Adrenal gland (tissue), 12 donors: ENCODE measurements around the gene NDOR1. TPM values are rescaled to one million over a fixed set of nuclear protein-coding genes. Genes with fewer than 3 reads are reported as not detected.
A peak's percentile ranks its signal among the peaks of the same experiment; 100 is the strongest.

Experiments used
- DNase-seq, 7 donors: peaks; one replicate each; pipeline ENCODE4 v3.0.0-alpha.2; 2019 to 2020
- H3K27ac ChIP-seq, 5 donors: fragments of 200-600 bp; sonication (generic) in 4 of 5; 1 replicate in 3 of 5; 2 replicates in 2 of 5; pipeline versions ENCODE4 v1.5.1 to v1.8.0; 2016 to 2020; ENCODE audit warnings: mild to moderate bottlenecking in 1 of 5
- H3K27me3 ChIP-seq: fragments of 200-600 bp; 2 replicates; pipeline ENCODE4 v1.8.0; 2021
- H3K36me3 ChIP-seq, 2 donors: fragments of 200-600 bp; replicated peaks in 1 of 2; 1 replicate in 1 of 2; 2 replicates in 1 of 2; pipeline versions ENCODE4 v1.5.1 to v1.8.0; 2018 to 2022
- H3K4me1 ChIP-seq, 2 donors: fragments of 200-600 bp; replicated peaks in 1 of 2; 1 replicate in 1 of 2; 2 replicates in 1 of 2; pipeline versions ENCODE4 v1.5.1 to v1.8.0; 2018 to 2021
- H3K4me3 ChIP-seq, 4 donors: fragments of 200-600 bp; sonication (generic) in 3 of 4; one replicate each; pipeline ENCODE4 v1.5.1; 2016 to 2018
- H3K9me3 ChIP-seq, 3 donors: fragments of 200-600 bp; sonication (generic) in 1 of 3; replicated peaks in 1 of 3; 1 replicate in 2 of 3; 2 replicates in 1 of 3; pipeline versions ENCODE4 v1.5.1 to v1.8.0; 2016 to 2021
- CTCF ChIP-seq, 6 experiments: fragments of 450-650 bp in 4 of 6; fragments of 200-600 bp in 2 of 6; sonication (generic) in 1 of 6; IDR thresholded peaks; 1 replicate in 5 of 6; 2 replicates in 1 of 6; pipeline versions ENCODE4 v1.5.1 to v1.8.0; 2016 to 2021; ENCODE audit warnings: antibody characterized with exemption in 6 of 6, mild to moderate bottlenecking in 2 of 6, moderate library complexity in 1 of 6
- POLR2A ChIP-seq, 2 donors: fragments of 450-650 bp; IDR thresholded peaks; one replicate each; pipeline ENCODE4 v1.6.1; 2017; ENCODE audit warnings: antibody characterized with exemption in 2 of 2, mild to moderate bottlenecking in 2 of 2, moderate library complexity in 1 of 2
- WGBS, 4 donors: extraction: QIAGEN DNeasy Blood & Tissue Kit in 2 of 4; methylation state at CpG; one replicate each; pipeline versions ENCODE4 v1.1.5 to v1.1.7; 2013 to 2017; 5-methylcytosine and 5-hydroxymethylcytosine counted together
- intact Hi-C, 2 donors: fragments of 100-400 bp; cut with DNase I; formaldehyde crosslinking; loops; one replicate each; pipeline versions ENCODE4 v1.14.1 to v1.15.0; 2022 to 2023
- polyA plus RNA-seq, 3 donors: library from polyadenylated mRNA; stranded (reverse); fragments of 200-250 nt in 2 of 3; fragments of 350-450 nt in 1 of 3; fragmentation: Illumina TruSeq in 1 of 3; extraction: RNeasy Lipid Tissue Mini Kit (QIAGEN cat#74804) in 1 of 3; gene quantifications; one replicate each; pipeline ENCODE4 v1.2.3, GENCODE V29; 2013 to 2014
- total RNA-seq, 9 donors: library from RNA; depleted of rRNA in 4 of 9; stranded (reverse); fragments of >200 nt in 4 of 9; fragments of 120-200 nt in 1 of 9; fragmentation: NEBNext Ultra II Directional in 1 of 9; extraction: Animal tissue kit (Norgen Biotek cat#: 25700) in 1 of 9; gene quantifications; one replicate each; pipeline versions ENCODE4 v1.1.0 to v1.2.4, GENCODE V29; 2013 to 2023
- donor health status: healthy with polysubstance abuse.
- donor health status: Bipolar disorder and iron deficiency.
- donor health status: DM: yes; HTN: yes; CAD: no.
- donor health status: DM: no; HTN: no; CAD: no.
- donor health status: DM: no; HTN: no; CAD: no.
- donor health status: DM: yes; HTN: yes; CAD: no.

Gene NDOR1
- total and polyA plus RNA-seq, 12 donors: 1.6 to 36.4 (median 13.7) TPM

DNA sequence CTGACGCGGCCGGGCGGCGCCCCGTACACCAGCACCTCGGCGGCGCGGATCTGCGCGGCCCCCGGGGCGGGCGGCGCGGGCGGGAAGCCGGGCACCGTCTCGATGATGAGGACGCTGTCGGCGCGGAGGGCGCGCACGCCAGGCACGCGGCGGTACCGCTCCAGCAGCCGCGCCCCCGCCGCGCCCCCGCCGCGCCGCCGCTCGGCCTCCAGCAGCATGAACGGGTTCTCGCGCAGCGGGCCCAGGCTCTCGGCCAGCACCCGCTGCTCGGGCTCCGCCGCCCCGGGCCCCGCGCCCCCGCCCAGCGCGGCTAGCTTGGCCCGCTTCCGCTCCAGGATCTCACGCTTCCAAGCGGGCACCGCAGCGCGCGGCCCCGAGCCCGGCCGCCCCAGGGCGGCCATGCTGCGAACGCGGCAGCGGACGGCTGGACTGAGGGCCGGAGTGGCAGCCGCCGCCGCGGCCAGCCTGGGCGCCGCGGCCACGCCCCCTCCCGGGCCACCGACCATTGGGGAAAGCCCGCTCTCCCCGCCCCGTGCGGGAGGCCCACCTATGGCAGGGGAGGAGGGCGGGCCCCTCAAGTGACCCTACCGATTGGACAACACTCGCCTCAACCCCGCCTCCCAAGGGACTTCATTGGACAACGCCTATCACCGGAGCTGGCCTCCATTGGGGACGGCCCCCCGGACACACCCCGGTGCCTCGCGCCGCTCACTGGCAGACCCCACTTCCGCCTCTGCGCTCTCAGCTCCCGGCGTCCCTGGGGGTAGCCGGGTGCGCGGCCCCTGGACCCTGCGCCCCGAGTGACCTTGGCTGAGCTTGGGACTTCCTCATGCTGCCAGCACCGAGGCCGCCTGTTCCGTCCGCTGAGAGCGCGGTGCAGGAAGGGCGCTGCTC, 4.9 kb upstream of the NDOR1 start, which contains the start of gene TPRN:
TSS of gene TPRN (minus strand) at position 431 of the 894 bp plus-strand sequence. CDS start at position 401, 30 bp downstream.
- H3K4me1 ChIP-seq: peaks cover 15 to 59% of the 10 kb centered on the region in 2 donors
- no peaks in the 10 kb centered on the region for H3K9me3 ChIP-seq
- H3K36me3 ChIP-seq: no peaks in the 10 kb centered on the region
- intact Hi-C loops: no loop called here
- H3K4me3 ChIP-seq: peak within 1 kb of the TSS in 3 of 4 donors; percentile 27 to 91 (median 59)
- peak; percentile 99 to 100 (median 100) for DNase-seq
- 0 to 13% (median 1%) methylated on average over 3 to 118 of the region's 118 CpGs for WGBS, 4 donors
- peak; percentile 92 to 93 for TF ChIP-seq POLR2A (IDR thresholded peaks at IDR 0.05)
- TF ChIP-seq CTCF (IDR thresholded peaks at IDR 0.05): peak in 1 of 6 experiments; percentile 14
- peak within 1 kb of the TSS in 4 of 5 donors; percentile 52 to 90 (median 70) for H3K27ac ChIP-seq
- no peaks in the 10 kb centered on the region for H3K27me3 ChIP-seq

- WGBS, 4 donors: 15 to 18% (median 17%) methylated on average over 13 to 23 of the region's 23 CpGs
- H3K4me1 ChIP-seq: peaks cover 15 to 64% of the 10 kb centered on the region in 2 donors
Observed at GRCh38 chr9:137201205-137201868, 4.2 kb upstream of the NDOR1 start.

DNA sequence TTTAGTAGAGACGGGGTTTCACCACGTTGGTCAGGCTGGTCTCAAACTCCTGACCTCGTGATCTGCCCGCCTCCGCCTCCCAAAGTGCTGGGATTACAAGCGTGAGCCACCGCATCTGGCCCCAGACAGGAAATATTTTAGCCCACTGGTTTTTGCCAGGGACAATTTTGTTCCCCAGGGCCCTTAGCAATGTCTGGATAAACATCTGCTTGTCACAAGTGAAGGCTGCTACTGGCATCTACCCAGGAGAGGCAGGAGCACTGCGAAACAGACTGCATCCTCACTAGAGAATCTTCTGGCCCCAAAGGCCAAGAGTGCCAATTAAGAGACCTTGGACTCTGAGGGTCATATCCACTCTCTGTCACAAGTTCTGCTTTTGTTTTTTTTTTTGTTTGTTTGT, 2.5 kb upstream of the NDOR1 start:
- Histone ChIP-seq H3K36me3 (no peaks in the 10 kb centered on the region), H3K27me3 (no peaks in the 10 kb centered on the region), H3K4me1 (peaks cover 15 to 64% of the 10 kb centered on the region in 2 donors), H3K4me3 (no peak overlapping the region), H3K9me3 (no peaks in the 10 kb centered on the region), H3K27ac (no peak overlapping the region)
- TF ChIP-seq CTCF (IDR thresholded peaks at IDR 0.05) (no peak), POLR2A (IDR thresholded peaks at IDR 0.05) (no peak)
- intact Hi-C loops: no loop called here
- 69 to 82% (median 78%) methylated on average over 8 of the region's 8 CpGs for WGBS, 4 donors
- DNase-seq: no peak

More at GRCh38 chr9:137201205-137201868, 4.2 kb upstream of the NDOR1 start:
- TF ChIP-seq CTCF (IDR thresholded peaks at IDR 0.05) (no peak), POLR2A (IDR thresholded peaks at IDR 0.05) (peak in 1 of 2 donors; percentile 30)
- Histone ChIP-seq H3K4me3 (peak overlapping the region in 3 of 4 donors; percentile 14 to 61 (median 59)), H3K9me3 (no peaks in the 10 kb centered on the region), H3K36me3 (no peaks in the 10 kb centered on the region), H3K27me3 (no peaks in the 10 kb centered on the region), H3K27ac (peak overlapping the region in 4 of 5 donors; percentile 52 to 86 (median 70))
- DNase-seq: no peak
- intact Hi-C loops: no loop called here

- TF ChIP-seq CTCF (IDR thresholded peaks at IDR 0.05): no peak
- TF ChIP-seq POLR2A (IDR thresholded peaks at IDR 0.05): no peak
- intact Hi-C loops: no loop called here
- DNase-seq: no peak
- Histone ChIP-seq H3K4me1 (peaks cover 15 to 47% of the 10 kb centered on the region in 2 donors), H3K27ac (peak overlapping the region in 4 of 5 donors; percentile 70 to 97 (median 78)), H3K27me3 (no peaks in the 10 kb centered on the region), H3K4me3 (peak overlapping the region; percentile 44 to 98 (median 76)), H3K9me3 (no peaks in the 10 kb centered on the region), H3K36me3 (no peaks in the 10 kb centered on the region)
- 10 to 28% (median 15%) methylated on average over 11 to 21 of the region's 21 CpGs for WGBS, 4 donors
Observed at GRCh38 chr9:137204731-137205125, 772 bp upstream of the NDOR1 start.
